ENCODE measurements around the gene PGM1. TPM values are rescaled to one million over a fixed set of nuclear protein-coding genes. Genes with fewer than 3 reads are reported as not detected.

The PGM1 gene
- total and polyA plus RNA-seq, 2 of the 13 experiments (the other 11 are each of a cell fraction or from before 2014, with no cell fraction given): 51.6 to 105 TPM

- no peak for TF ChIP-seq CSRNP1 (CRISPR knock-in tag; IDR thresholded peaks at IDR 0.05)
- peak; percentile 92 for TF ChIP-seq GATAD2A (CRISPR knock-in tag; IDR thresholded peaks at IDR 0.05)
- TF ChIP-seq ZNF569 (CRISPR knock-in tag; IDR thresholded peaks at IDR 0.05; ENCODE audit: borderline replicate concordance): no peak
- TF ChIP-seq ZNF609 (CRISPR knock-in tag; IDR thresholded peaks at IDR 0.05; ENCODE audit: borderline replicate concordance): peak; percentile 67
- TF ChIP-seq ZNF10 (CRISPR knock-in tag; IDR thresholded peaks at IDR 0.05; ENCODE audit: borderline replicate concordance, low read depth): no peak
- TF ChIP-seq DMAP1 (CRISPR knock-in tag; IDR thresholded peaks at IDR 0.05): no peak
- TF ChIP-seq ZC3H4 (CRISPR knock-in tag; IDR thresholded peaks at IDR 0.05; ENCODE audit: borderline replicate concordance): no peak
- no peak for TF ChIP-seq SMYD3 (CRISPR knock-in tag; IDR thresholded peaks at IDR 0.05)
- no peak for TF ChIP-seq FUBP1 (CRISPR knock-in tag; IDR thresholded peaks at IDR 0.05; ENCODE audit: borderline replicate concordance)
- no peak for TF ChIP-seq TAF15 (IDR thresholded peaks at IDR 0.05; ENCODE audit: low read depth, low read length, poor library complexity, severe bottlenecking)
- no peak for TF ChIP-seq ZBTB42 (CRISPR knock-in tag; IDR thresholded peaks at IDR 0.05)
- TF ChIP-seq ZNF580 (CRISPR knock-in tag; IDR thresholded peaks at IDR 0.05; ENCODE audit: borderline replicate concordance, low read depth): no peak
- TF ChIP-seq BRD4 (CRISPR knock-in tag; IDR thresholded peaks at IDR 0.05): peak; percentile 72
- peak; percentile 80; the same call in 1 of the 2 replicates for TF ChIP-seq ONECUT2 (CRISPR knock-in tag; IDR thresholded peaks at IDR 0.05)
- TF ChIP-seq MXD1 (CRISPR knock-in tag; IDR thresholded peaks at IDR 0.05): no peak
- no peak for TF ChIP-seq GLI4 (CRISPR knock-in tag; IDR thresholded peaks at IDR 0.05; ENCODE audit: borderline replicate concordance)
- peak; percentile 81 for TF ChIP-seq ZNF503 (CRISPR knock-in tag; IDR thresholded peaks at IDR 0.05)
These were observed 47.7 kb downstream of the PGM1 start (continued) for GRCh38 chr1:63640633-63641567.

All from HepG2 (cell line).